GM18909 (cell line): Measurements from ENCODE around the gene GOLGA6L10.
"Not testable (repeated sequence)": the region's sequence is repeated elsewhere in the genome, so short reads cannot be mapped to it uniquely, and the experiment has no call there.

Source experiments
- ATAC-seq: cut with Tn5 transposase; IDR thresholded peaks from one replicate; pipeline ENCODE4 v1.9.1; 2021; ENCODE audit warnings: mild to moderate bottlenecking; ENCODE audit not compliant: unreplicated experiment, poor library complexity

Gene GOLGA6L10

DNA sequence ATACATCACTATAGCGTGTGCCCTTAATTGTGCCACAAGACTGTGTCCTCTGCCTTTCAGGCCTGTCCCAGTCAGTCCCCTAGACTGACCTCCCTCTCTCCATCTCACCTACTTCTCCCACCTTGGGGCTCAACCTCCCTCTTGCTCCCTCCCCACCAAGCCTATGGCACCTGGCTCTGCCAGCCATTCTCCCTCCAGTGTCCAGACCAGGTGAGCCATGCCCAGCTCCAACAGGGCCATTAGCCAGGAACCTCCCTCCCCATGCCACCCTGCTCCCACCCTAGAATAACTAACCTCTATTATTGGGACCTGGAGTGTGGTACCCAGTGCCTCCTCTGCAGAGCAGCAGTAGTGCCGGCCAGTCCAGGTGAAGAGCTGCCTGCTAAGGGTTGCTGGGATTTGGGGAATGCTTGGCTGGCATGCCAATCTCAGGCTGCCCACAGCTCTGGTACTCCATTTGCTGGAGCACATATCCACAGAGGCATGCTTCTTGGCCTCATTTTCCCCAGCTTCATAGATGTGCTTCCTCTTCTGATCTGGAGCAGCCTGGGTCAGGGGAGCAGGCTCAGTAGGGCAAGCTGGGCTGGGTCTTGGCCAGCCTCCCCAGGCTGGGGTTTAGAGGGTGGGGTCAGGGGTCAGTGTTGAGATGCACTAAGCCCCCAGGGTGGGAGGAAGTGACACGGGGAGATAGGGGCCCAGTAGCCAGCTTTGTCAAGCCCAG, 47.8 kb downstream of the GOLGA6L10 start:
- no peak for ATAC-seq

DNA sequence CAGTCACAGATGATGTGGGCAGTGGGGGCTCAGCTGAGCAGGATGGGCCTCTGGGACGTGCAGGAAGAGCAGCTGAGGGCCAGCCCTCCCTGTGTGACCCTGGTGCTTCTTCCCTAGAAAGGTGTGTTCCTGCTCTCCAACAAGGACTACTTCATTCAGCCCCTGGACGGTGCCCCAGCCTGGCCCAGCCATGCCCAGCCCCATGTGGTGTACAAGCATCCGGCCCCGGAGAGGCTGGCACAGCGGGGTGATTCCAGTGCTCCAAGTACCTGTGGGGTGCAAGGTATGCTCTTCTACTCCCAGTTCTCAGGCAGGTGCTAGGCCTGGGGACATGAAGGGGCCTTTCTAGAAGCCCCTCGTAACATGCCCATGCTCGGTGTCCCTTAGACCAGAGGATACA, 48.4 kb downstream of the GOLGA6L10 start:
- no peak for ATAC-seq

DNA sequence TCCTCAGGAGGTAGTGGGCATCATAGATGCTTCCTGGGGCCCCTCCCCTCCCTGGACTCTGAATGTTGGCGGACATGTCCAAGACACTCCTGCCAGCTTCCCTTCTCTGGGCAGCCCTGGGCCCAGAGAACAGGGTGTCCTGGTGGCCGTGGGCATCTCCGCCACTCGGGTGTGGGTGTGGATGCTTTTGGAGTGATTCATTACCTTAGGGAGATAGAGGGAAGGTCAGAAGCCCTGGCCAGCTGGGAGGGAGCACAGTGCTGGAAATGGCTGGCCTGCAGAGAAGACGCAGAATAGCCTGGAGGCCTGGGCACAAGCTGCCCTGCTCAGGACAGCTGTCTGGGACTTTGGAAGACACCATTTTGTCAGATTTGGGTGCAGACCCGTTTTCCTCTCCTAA, 48.9 kb downstream of the GOLGA6L10 start:
- not testable (repeated sequence) for ATAC-seq

DNA sequence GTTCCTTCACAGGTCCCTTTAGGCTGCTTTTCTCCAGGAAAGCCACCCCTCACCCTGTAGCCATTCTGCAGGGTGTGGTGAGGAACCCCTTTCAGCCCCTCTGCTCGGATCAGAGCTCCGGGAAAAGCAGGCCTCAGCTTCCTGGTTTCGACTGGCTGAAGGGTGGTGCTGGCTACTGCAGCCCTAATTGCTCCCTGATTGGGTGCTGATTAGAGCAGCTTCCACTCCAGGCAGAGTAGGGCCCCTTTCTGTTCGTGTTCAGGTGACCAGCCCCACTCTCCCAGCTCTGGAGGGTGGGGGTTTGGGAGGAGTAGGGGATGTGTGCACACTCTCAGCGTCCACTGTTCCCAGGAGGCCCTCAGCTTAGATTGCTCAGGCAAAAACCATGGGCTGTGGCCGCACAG, 49.8 kb downstream of the GOLGA6L10 start:
- ATAC-seq = not testable (repeated sequence)

DNA sequence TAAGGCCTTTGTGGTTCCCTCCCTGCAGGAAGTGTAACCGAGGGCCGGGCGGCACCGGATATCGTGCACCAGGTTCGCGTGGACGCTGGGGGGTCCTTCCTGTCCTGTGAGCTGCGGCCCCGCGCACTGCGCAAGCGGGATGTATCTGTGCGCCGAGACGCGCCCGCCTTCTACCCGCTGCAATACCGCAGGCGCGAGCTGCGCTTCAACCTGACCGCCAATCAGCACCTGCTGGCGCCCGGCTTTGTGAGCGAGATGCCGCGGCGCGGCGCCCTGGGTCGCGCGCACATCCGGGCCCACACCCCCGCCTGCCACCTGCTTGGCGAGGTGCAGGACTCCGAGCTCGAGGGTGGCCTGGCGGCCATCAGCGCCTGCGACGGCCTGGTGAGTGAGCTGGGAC, 50.8 kb downstream of the GOLGA6L10 start:
- no peak for ATAC-seq

DNA sequence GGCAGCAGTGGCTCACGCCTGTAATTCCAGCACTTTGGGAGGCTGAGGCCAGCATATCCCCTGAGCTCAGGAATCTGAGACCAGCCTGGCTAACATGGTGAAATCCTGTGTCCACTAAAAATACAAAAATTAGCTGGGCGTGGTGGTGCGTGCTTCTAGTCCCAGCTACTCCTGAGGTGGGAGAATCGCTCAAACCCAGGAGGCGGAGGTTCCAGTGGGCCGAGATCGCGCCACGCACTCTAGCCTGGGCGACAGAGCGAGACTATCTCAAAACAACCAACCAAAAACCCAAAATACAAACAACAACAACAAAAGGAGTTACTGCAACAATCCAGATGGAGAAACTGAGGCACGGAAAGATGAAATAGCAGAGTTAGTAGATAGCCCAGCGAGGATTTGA, 51.2 kb downstream of the GOLGA6L10 start:
- ATAC-seq = no peak

DNA sequence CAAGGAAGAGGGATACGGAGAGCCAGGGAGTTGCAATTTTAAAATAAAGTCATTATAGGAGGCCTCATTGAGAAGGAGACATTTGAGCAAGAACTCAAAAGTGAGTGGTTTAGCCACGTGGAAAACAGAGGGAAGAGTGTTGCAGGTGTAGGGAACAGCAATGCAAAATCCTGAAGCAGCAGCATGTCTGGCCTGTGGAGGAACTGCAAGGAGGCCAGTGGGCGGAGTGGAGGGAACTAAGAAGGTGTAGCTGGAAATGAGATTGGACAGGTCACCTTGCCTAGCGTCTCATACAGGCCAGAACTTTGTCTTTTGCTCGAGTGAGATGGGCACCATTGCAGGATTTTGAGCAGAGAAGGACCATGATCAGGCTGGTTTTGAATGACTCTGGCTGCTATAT, 51.7 kb downstream of the GOLGA6L10 start:
- ATAC-seq = no peak

DNA sequence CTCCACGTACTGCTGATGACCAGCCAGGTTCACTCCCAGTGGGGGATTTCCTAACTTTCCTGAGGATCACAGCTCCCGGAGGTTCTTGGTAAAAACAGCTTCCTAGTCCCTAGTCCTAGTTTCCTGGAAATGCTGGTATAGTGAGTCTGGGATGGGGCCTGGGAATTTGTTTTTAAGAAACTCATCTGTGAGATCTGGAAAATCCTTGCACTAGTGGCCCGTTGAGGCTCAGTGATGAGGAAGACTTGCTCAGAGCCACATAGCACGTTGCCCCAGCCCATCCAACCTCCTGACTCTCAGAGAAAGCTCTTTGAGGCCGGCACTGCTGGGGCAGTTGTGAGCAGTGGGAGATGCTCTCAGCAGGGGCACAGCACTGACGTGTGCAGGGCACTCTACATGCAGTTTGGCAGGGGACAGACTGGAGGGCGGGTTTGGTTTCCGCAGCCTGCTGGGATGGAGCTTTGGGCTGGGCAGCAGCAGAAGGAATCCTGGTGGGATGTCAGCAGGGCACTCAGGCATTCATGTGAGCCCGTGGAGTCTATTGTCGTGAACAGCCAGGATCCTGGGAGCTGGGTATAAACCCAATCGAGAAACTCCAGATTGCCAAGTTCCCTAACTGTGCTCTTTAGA, 55.1 kb downstream of the GOLGA6L10 start:
- ATAC-seq = no peak

DNA sequence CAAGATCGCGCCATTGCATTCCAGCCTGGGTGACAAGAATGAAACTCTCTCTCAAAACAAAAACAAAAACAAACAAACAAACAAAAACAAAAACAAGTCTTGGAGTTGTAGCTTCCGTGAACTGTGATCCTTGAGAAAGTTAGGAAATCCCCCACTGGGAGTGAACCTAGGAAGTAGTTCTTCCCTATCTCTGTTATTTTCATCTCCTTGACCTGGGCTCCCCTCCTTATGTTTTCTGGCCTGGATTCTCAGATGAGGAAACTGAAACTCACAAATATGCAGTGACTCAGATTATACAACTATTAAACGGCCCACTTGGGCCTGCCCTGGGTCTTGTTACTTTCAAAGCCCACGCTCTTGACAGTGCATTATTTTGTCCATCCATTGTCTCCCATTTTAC, 57.0 kb downstream of the GOLGA6L10 start:
- no peak for ATAC-seq
